Posterior cingulate gyrus (tissue), 11 donors: ENCODE measurements around the gene HDLBP.

Experiments used
- DNase-seq, 10 donors: peaks; one replicate each; pipeline versions ENCODE4 v3.0.0 to v3.0.0-alpha.2; 2020 to 2021; ENCODE audit warnings: mixed read lengths in 3 of 10
- intact Hi-C: fragments of 100-400 bp; cut with DNase I; formaldehyde crosslinking; loops from one replicate; pipeline ENCODE4 v1.15.1; 2023

The HDLBP gene

GRCh38 chr2:241260911-241261310 is 54.6 kb downstream of the HDLBP start:
- intact Hi-C loops = no loop called here
- DNase-seq = no peak

DNA sequence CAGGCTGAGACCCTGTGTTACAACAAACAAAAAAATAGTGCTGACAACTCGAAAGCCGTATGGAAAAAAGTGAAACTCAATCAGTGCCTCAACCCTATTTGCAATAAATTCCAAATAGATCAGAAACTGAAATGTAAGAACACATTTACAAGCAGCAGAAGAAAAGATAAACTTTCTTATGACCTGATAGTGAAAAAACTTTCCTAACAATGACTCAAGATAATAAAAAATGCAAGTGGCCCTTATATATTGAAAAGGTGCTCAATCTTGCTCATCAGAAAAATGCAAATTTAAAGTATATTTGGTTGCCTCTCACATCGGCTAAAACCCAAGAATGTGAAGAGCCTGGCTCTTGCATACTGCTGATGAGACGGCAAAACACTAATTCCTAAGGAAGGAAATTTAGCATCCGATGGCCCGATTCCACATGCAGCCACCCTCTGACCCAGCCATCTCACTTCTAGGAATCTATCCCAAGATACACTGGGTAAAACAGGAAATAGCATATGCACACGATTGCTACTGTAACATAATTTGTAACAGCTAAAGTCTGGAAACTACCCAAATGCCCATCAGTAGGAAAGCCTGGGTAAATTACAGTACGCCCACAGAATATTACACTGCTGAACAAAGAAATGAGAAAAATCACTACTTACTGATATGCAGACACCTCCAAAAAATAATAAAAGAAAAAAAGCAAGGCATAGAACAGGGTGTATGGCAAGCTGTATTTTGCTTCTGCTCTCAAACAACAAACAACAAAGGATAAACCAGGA is 56.8 kb downstream of the HDLBP start:
- intact Hi-C loops = no loop called here
- no peak for DNase-seq

- intact Hi-C loops = no loop called here
- peak in 1 of 10 donors; percentile 20 for DNase-seq
Observed at GRCh38 chr2:241257419-241258032, 57.9 kb downstream of the HDLBP start.

- intact Hi-C loops = no loop called here
- DNase-seq = peak in 1 of 10 donors; percentile 38
Observed at GRCh38 chr2:241256168-241256545, 59.3 kb downstream of the HDLBP start.

DNA sequence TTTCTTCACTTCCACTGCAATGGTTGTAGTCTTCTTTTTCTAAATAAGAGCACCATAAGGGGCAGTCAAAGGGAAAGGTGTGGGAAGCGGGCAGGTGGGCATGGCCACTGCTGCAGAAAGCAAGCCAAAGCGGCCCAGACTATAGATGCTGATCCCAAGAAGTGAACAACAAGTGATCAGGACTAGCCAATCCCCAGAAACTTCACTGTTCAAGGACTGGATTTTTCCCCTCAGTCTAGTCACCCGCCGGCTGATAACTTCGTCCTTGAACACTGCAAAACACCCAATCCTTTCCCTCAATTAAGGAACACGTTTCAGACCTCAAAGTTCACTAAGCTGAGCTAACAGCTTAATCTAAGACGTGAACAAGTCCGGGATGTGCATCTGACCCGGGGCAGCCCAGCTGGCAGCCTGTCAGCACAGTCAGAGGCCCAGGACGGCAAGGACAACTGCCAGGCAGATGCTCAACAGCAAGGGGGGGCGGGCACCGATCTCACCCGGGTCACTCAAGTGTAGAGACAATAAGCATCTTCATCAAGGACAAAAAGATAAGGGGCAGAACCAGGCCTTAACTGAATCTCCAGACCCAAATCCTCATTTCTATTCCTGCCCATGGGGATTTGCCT is 59.8 kb downstream of the HDLBP start:
- DNase-seq = peak in 3 of 10 donors; percentile 35 to 86 (median 47)
- intact Hi-C loops = no loop called here

GRCh38 chr2:241254904-241255351 is 60.5 kb downstream of the HDLBP start:
- intact Hi-C loops = no loop called here
- DNase-seq = peak in 1 of 10 donors; percentile 18

- intact Hi-C loops = no loop called here
- peak in 1 of 10 donors; percentile 48 for DNase-seq
Observed at GRCh38 chr2:241252778-241253475, 62.5 kb downstream of the HDLBP start.

- DNase-seq = peak in 1 of 10 donors; percentile 40
- intact Hi-C loops = no loop called here
Observed at GRCh38 chr2:241249654-241250053, 65.8 kb downstream of the HDLBP start.

- intact Hi-C loops = no loop called here
- DNase-seq = peak in 1 of 10 donors; percentile 73
Observed at GRCh38 chr2:241248897-241249296, 66.6 kb downstream of the HDLBP start.

GRCh38 chr2:241248289-241248688 is 67.2 kb downstream of the HDLBP start:
- peak in 2 of 10 donors; percentile 52 to 54 for DNase-seq
- intact Hi-C loops = no loop called here

GRCh38 chr2:241244368-241244767 is 71.1 kb downstream of the HDLBP start:
- no peak for DNase-seq
- intact Hi-C loops = no loop called here

- intact Hi-C loops = no loop called here
- DNase-seq = peak in 1 of 10 donors; percentile 72
Observed at GRCh38 chr2:241242306-241242705, 73.2 kb downstream of the HDLBP start.

GRCh38 chr2:241241669-241242068 is 73.8 kb downstream of the HDLBP start:
- intact Hi-C loops = no loop called here
- no peak for DNase-seq

- peak in 1 of 10 donors; percentile 59 for DNase-seq
Observed at GRCh38 chr2:241240320-241241004, 75.0 kb downstream of the HDLBP start.

DNA sequence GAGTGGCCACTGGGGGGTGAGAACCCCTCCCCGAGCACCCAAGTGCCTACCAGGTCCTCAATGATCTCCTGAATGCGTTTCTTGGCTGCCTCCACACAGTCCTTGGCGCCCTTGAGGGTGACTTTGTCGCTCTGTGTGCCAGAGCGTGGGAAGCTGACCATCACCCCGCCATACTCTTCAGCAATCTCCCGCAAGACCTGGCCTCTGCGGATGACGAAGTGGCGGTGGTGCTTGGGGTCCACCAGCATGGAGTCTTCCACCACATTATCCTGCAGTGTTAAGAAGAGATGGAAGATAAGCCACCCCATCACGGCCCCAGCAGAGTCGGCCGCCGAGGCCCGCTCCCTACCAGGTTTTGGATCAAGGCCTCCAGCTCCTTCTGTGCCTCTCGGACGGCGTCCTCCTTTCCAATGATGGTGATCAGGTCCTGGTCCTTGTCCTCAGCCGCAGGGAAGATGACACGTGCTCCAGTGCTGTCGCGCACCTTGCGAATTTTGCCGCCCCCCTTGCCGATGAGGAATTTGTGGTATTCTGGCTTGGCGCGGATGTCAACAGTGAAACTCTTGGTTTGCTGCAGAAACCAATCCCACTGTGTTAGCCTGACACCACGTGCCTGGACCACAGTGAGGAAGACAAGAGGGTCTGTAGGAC is 75.8 kb downstream of the HDLBP start:
- intact Hi-C loops = loop anchor here (10.0 kb wide), 1 partner anchor 85 kb away; the partner anchor contains the start of gene PPP1R7
- peak in 1 of 10 donors; percentile 61 for DNase-seq

More at GRCh38 chr2:241240320-241241004, 75.0 kb downstream of the HDLBP start:
- intact Hi-C loops = no loop called here

GRCh38 chr2:241238693-241239198 is 76.7 kb downstream of the HDLBP start:
- intact Hi-C loops = loop anchor here (10.0 kb wide), 1 partner anchor 84 kb away; the partner anchor contains the start of gene PPP1R7

DNA sequence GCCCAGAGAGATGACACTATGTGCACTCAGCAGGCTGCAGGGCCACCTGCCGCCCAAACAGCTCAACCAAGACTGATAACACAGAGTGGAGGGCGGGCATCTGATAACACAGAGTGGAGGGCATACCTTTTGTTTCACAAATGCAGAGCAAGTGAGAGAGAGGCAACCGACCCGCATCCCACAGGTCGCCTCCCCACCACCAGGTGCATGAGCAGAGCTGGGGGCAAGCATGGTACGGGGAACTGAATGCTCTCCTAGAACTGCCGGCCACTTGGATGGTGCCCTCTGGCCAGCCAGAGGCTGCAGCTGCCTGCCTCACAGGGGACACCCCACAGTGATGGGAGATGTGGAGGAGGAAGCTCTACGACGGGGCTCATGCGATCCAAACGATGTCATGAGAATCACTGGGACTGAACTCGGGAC is 77.5 kb downstream of the HDLBP start:
- intact Hi-C loops = loop anchor here (10.0 kb wide), 1 partner anchor 83 kb away; the partner anchor contains the start of gene PPP1R7
- DNase-seq = peak in 1 of 10 donors; percentile 83

More at GRCh38 chr2:241238693-241239198, 76.7 kb downstream of the HDLBP start:
- peak in 1 of 10 donors; percentile 40 for DNase-seq

GRCh38 chr2:241237047-241237446 is 78.4 kb downstream of the HDLBP start:
- intact Hi-C loops = loop anchor here (10.0 kb wide), 1 partner anchor 82 kb away; the partner anchor contains the start of gene PPP1R7
- peak in 2 of 10 donors; percentile 30 to 32 for DNase-seq
